Stimulated activated CD4-positive, alpha-beta T cell treated with anti-CD3 and anti-CD28 coated beads, TNF-alpha, amount 100 ng/mL, for 24 hours (primary cell): ENCODE results near the gene WLS.

Source experiments
- DNase-seq, 3 experiments: peaks; one replicate each; pipeline ENCODE4 v3.0.0-alpha.2; 2020; ENCODE audit warnings: low read depth in 3 of 3

WLS gene

DNA sequence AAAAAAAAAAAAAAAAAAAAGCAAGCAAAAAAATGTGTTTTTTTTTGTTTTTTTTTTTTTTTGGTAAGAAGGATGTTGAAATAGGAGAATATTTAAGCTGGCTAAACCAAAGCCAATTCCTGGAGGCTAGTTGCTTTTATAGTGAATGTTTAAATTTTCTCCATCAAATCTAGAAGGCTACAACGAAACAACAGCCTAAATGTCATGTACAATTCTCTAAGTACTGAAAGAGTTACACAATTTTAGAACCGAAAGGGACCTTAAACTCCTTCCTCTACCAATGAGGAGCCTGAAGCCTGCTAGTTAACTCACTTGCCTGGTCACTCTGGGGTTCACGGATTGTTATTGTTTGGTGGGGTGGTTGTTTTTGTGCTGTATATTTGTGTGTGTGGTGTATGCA lies 3.5 kb downstream of the WLS start:
- no peak for DNase-seq

DNA sequence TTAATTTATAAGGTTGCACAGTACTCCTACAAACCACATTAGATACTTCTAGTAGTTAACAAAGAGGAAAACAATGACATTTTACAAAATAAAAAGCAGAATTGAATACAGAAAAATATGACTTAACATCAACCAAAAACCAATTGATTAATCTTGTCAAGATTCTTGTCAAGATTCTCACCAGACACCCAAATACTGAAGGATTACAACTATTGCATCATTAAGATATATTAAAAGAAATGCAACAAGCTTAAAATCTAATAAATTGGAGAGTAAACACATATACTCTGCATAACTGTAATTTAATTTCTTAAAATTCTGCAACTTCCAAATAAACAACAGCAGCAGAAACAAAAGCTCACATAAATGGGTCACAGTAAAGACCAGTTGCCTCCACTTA lies 4.7 kb downstream of the WLS start:
- no peak for DNase-seq

DNA sequence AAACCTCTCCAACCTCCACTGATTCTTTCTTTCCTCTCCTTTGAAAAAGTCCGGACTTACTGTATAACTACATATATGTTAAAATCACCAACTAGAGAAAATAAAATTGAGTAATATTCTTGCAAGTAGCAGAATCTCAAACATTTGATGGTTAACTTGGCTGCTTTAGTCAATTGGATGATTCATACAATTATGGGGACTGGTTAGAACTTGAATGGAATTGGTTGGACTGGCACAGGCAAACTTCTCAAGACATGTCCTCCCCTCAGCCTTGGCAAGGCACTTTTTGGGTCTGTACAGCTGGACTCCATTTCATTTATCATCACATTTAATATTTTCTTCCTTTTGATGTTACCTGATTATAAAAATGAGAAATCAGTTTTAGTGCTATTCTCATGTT lies 6.5 kb downstream of the WLS start:
- DNase-seq: no peak

DNA sequence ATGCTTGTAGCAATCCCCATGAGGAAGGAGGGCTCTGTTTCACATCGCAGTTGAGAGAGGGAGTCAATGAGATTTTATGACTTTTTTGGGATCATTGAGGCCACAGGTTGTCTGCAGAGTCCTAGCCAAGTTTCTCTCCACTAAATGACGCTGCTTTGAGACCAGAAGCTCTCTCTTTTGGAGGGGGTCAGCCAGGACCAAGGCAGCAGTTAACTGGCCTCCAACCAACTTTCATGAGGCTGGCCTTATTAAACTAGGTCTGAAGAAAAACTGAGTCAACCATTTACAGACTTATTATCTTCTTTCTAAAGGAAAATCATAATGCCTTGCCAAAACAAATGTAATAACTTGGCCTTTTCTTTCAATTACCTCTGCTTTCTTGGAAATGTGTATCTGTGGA lies 8.6 kb downstream of the WLS start:
- DNase-seq: no peak

DNA sequence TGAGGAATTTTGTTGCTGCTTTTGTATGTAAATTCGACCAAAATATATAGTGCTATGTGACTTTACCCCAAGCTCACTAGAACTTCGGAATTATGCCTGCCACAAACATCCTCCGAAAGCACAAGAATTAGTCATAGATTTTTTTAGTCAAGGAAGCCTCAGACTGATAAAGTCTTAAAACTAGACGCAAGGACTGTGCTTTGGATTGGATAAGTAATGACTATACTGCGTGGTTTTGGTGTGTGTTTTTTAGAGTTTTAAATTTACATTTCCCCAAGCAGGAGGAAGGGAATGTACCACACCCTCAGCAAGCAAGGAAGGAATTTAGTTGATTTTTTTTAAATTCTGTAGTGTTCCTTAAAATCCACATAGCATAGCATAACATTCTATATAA lies 10.3 kb downstream of the WLS start:
- DNase-seq: no peak

DNA sequence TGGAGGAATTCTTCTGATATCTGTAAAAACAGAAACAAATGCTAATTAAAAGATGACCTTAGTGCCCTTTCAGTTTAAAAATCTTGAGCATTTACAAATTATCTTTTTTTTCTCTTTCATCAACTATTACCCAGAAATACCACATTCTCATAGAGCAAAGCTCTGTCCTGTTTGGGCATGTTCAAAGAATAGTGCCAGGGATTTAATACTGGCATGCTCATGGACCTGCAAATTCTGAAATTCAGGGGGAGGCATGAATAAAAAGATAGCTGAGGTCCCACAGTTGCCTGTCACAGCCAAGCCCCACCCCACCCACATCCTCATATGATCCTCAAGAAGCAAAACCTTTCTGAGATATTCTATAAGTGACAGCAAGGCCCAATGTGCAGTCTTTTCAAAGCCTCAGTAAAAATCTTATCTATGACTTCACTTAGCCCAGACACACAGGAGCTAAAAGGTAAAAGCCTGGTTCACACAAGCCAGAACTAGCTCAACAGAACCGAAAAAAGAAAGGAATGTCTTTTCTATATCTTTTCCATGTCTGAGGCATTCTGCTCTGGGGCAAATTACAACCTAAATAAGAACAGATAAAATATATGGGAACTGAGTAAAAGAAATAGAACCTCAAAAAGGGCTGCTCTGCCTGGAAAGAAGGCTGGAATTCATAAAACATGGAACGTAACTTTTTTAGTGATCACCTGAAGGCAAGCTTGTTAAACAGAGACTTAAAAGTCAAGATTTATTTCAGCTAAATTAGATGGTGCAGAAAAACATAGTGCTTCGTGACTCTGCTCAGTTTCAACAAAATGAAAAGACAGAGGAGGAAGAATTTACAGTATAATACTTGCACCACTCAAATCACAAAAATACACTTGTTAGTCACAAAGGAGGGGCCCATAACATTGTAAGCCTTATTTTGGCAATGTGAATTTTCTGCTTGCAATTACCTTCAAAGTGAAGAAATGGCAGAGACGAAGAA lies 11.0 kb downstream of the WLS start:
- DNase-seq: no peak

DNA sequence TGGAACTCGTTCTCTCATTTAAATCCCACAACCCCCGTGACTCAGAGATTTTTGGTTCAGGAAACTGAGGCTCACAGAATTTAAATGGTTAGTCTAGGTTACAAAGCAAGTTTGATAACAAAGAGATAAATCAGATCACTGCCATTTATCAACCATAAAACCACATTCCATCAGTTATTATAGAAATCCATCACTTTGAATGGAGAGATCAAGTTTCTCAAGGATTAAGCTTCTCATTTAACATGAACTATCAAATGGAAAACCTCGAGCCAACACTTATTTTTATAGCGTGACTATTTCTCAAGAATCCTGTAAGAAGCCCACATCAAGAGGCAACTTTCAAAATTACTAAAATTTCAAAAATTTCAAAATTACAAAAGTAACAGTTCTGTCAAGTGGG lies 11.9 kb downstream of the WLS start:
- DNase-seq: no peak

DNA sequence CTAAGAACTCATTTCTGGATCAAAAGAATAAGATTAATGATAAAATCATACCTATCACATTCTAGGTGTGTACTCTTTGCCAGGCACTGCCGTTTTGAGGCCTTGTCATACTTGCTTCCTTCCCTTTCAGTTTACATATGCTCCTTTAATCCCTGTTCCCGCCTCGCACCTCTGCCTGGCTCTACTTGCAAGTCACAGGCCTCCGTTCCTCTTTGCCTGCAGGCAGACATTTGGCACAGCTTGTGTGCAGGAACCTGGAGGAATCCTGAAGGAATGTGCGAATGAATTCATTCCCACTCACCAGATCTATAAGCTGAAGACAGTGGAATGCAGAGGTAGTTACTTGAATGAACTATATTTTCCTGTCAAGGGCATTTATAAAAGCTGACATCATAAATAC lies 13.8 kb downstream of the WLS start:
- no peak for DNase-seq

DNA sequence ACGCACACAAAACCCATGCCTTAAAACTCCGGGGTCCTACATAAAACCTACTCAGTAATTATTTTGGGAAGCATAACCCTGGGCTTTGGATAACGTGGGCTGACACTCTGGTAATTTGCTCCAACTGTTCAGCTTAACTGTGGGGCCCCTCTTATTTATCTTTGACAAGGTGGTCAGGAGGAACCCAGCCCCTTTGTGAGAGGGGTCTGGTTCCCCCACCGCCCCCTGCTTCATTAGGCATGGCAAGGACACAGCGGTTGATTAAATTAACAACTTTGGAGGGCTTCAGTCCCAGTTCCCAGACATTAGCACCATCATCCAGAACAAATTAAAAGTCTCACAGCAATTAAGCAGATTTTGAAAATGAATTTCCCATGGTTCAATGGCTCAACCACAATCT lies 14.7 kb downstream of the WLS start:
- DNase-seq: no peak

DNA sequence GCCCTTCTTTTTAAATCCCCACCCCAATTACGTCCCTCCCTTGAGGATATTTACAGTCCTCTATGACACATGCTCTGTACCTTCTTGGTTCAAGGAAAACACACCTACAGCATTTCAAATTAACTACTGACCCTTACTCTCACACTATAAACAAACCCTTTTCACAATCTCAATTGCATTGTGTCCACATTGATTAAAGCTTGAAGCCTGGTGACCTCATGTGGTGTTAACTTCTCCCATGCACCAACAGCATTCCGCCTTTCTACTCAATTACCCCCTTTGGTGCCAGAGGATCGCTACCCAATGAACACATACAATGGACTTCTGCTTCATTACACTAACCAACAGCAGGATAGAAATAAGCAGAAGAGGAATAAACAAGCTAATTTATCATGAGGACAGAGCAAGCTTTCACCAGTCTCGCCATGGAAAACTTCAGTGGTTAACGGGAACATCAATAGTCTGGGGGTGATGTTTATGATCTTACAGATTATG lies 15.2 kb downstream of the WLS start:
- DNase-seq: no peak

DNA sequence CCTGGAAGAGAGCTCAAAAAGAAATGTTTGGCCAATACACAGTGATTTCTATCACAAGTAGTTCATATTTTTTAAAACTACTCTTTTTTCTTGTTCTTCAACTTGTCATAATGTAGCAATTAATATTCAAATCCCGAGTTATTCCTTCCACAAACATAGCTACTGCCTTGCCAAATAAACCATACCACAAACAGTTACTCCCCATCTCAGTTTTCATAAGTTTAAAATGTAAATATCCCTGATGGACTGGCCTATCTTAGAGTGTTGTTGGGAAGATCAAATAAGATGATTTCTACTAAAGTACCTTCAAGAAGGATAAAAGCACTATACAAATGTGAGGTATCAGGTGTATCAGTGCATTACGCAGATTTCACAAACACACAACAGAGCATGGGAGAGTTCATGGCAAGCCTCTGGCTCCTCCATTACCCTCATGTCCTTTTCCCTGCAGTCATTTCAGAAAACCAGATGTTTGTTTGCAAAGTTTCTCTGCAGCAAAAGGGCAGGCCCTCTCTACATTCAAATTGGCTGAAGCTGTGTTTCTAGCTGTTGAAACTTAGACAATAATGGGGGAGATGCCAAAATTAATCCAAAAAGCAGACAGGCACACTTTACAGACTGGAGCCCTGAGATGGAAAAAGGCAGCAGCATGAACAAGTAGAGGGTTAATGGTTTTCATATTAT lies 16.1 kb downstream of the WLS start:
- no peak for DNase-seq

DNA sequence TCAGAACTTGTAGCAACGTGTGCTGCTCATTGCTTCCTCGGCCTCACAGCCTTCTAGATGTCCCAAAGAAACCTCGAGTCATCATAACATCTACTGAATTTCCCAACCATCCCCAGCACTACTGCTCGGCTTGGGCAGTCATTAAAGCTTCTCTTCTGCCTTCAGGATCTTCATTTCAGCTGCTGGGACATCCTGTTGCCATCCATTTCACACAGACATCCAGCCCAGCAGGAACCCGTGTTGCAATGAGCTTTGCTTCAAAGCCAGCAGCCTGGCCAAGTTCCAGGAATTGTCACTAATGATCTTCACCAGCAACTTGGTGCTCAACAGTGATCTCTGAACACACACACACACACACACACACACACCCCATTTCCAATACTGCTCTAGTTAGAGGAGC lies 18.5 kb downstream of the WLS start:
- no peak for DNase-seq

DNA sequence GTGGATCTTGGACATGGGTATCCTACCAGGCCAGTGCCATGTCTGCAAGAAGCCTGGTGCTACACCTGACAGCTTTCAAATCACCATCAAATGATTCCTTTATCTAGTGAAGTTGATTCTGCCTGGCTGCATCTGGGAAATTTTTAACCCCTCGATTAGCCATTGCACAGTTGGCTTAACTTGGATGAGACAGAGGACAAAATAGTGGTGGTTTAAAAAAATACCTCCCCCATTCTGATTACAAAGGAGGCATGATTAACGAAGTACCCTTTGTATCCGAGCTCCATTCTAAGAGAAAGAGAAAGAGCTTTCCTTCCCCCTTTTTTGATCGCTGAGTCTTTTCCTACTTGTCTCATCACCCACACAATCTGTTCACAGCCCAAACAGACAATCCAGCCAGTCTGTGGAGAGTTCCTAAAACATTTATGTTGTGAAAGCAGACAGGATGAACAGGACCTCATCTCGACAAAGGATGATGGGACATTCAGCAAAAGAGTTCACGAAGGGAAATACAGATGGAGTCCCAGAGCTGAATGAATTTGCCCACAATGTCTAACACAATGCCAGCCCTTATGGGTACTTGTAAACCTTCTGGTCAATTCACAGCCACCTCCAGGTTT lies 20.5 kb downstream of the WLS start:
- no peak for DNase-seq

DNA sequence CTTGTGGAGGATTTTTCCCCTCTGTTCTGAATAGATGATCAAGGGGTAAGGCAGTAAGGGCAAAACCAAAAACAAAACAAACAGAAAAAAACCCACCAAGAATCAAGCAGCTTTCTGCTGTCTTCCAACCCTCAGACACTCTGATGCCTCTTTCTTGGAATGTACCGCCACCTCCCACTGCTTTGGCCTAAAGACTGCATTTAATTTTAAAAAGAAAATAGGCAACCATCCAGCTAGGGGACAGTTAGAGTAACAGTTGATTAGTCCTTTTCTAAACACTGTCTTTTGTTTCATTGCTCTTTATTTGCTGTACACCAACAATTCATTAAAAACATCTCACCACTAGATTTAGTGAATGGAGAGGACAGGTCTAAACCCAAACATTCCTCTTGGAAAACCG lies 21.5 kb downstream of the WLS start:
- DNase-seq: no peak

DNA sequence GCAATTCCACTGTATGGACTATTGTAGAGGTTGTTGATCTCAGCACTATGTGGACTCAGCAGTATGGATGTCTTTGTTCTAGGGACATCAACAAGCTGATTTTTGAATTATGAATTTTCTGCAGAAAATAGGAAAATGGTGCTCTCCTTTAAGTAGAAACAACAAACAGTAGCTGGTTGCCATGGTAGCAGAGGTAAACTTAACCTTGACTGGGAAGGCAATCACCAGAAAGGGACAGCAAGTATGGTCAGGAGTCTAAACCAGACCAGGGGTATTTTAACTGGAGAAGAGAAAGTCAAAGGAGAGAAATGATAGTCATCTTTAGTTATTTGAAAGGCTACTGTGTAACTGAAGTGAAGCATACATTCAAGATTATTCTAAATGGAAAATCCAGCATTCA lies 22.3 kb downstream of the WLS start:
- DNase-seq: no peak

DNA sequence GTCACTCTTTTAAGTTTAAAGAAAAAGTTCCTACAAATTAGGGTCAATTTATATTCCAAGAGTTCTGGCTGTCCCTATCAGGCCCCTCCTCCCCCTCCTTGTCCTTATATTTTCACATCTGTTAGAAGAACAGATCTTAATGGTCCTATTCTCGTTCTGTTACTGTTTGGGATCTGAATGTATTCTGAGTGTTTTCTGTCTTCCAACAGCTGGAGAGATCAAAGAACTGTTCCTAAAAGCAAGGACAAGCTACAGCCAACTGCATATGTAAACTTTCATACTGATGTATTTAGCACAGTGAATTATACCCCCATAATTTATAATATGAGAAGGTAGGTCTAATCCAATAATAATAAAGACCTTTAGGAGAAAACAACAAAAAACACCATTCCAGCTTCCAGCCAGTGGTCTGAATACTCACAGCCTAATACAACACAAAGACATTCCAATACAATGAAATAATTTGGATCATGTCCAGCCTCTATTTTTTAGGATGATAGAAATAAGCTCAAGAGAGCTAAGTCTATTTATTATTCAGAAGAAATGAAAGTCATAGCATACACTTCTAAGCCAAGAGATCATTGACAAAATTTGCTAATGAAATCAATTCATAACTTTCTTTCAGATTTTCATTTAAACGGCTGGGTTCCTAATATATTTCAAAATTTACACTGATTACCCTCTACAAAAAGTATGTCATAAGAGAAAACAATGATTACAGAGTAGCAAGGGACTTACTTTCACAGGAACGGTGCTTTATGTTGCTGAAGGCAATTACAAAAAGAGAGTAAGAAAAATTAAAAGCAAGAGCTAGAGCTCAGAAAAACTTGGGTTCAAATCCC lies 25.3 kb downstream of the WLS start:
- no peak for DNase-seq

DNA sequence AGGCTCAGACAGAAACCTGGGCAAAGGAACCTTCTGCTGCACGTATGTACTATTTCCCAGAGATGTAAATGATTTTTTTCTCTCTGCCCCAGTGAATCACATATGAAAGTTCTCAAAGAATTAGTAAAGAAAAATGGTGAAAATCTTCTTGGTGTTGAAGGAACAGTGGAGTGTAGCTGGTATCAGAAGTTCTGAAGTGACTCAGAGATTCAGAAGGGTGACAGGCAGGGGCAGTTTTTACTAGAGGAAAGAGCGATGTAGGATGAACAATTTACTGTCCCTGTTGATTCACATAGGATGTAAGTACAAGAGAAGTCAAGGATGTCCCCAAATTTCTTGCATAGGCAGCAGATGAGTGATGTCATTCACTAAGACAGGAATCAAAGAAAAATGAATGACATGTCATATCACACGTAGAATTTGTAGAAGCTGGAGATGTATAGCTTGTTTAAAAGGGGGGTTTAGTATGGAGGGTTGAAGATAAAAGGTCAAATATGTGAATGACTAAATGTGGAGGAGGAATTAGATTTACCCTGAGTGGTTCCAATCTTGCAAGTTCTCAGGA lies 26.4 kb downstream of the WLS start:
- no peak for DNase-seq

DNA sequence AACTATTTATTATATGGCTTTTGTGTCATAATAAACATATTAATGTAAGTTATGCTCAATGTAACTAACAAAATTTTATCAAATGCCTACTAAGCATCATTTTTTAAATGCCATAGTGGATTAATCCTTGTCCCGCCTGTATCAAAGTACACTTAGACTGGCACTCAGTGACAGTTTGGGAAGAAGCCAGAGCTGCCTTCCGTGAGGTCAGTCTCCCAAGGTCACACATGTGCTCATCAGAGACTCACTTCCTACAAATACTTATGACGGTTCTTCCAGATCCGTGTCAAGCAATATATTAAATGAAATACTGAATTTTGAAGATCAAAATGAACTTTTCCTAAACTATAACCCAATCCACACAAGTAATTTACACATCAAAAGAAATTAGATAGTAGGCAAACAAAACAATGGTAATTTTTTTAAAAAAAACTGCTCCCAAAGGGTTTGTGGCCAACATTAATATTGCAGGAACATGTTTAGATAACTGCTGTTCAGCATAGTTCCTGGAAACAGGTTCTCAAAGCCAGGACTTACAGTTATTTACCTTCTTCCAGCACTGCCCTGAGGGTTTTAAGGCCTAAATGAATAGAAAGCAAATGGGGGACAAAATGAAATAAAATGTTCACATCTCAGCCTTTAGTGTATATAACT lies 27.2 kb downstream of the WLS start:
- no peak for DNase-seq

DNA sequence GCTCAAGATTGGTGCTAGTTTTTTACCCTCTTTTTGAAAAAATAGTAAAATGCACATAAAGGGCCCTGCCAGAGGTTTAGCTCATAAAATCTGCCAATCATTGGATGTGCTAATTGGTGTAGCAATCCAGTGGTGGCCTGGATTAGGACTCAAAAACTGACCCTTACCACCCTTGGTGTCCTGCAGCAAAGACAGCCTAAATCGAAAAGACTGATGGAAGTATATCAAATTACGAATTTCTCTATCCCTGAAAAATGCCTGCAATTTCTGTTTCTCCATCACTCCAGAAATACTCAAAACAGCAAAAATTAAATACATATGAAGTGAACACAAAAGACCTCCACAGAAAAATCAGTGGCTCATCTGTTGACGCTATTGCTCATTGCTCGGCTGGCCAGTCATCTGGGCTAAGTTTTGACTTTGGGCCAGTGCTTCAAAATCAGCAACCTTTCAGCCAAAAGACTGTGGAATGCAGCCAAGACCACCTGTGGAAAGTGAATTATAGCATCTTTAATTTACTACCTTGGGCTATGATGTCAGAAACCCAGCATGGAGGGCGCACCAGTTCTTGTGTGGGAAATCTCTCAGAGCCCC lies 30.0 kb downstream of the WLS start:
- no peak for DNase-seq

DNA sequence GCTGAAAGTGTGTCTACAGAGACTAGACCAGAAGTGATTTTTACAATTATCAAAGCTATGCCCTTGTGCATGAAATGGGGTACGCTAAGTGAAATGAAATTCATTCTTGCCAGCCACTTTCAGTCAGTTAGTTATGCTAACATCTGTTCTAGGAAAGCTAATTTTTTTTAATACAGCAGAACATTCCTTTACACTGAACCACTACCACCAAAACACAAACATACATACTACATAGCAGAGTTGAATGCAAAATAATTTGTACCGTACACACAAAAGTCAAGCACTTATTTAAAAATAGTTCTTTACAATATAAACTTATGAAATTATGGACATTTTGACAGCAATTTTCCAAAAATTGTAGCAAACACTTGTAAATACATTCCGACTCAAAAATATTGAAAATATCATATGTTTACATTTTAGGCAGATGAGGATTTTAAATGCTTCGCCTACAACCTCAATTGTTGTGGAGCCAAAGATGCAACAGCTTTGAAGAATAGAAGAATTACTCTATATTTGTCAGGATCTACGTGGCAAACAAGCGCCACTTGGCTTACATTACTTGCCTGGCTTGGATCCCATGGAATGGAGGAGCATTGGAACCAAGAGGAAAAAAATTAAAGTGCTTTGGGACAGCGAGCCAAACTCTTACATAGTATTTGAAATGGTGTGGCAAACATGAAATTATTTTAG lies 30.6 kb downstream of the WLS start:
- no peak for DNase-seq
